Parathyroid adenoma (tissue), 2 donors: ENCODE results near the gene LTA.
A peak's percentile ranks its signal among the peaks of the same experiment; 100 is the strongest.

ENCODE experiments used
- H2AFZ ChIP-seq: fragments of 300-600 bp; sonication (generic); one replicate; pipeline ENCODE4 v1.7.0; 2017; ENCODE audit warnings: antibody characterized with exemption, mild to moderate bottlenecking
- H3K27ac ChIP-seq: fragments of 300-600 bp; sonication (generic); one replicate; pipeline ENCODE4 v1.7.0; 2017
- H3K27me3 ChIP-seq: fragments of 300-600 bp; sonication (generic); one replicate; pipeline ENCODE4 v1.7.0; 2017; ENCODE audit warnings: low read length; ENCODE audit not compliant: control insufficient read depth, insufficient read depth
- H3K36me3 ChIP-seq: fragments of 300-600 bp; sonication (generic); one replicate; pipeline ENCODE4 v1.7.0; 2017; ENCODE audit warnings: low read length; ENCODE audit not compliant: control insufficient read depth, insufficient read depth
- H3K4me1 ChIP-seq: fragments of 300-600 bp; sonication (generic); one replicate; pipeline ENCODE4 v1.7.0; 2017; ENCODE audit warnings: control low read depth
- H3K4me2 ChIP-seq: fragments of 300-600 bp; sonication (generic); one replicate; pipeline ENCODE4 v1.7.0; 2017; ENCODE audit warnings: low read length
- H3K4me3 ChIP-seq: fragments of 300-600 bp; sonication (generic); one replicate; pipeline ENCODE4 v1.7.0; 2017; ENCODE audit warnings: low read depth, low read length
- H3K79me2 ChIP-seq: fragments of 300-600 bp; sonication (generic); one replicate; pipeline ENCODE4 v1.7.0; 2017; ENCODE audit warnings: control low read depth
- H3K9ac ChIP-seq: fragments of 300-600 bp; sonication (generic); one replicate; pipeline ENCODE4 v1.7.0; 2017; ENCODE audit warnings: mild to moderate bottlenecking
- H3K9me3 ChIP-seq: fragments of 300-600 bp; sonication (generic); one replicate; pipeline ENCODE4 v1.7.0; 2017; ENCODE audit warnings: low read length; ENCODE audit not compliant: control insufficient read depth
- CTCF ChIP-seq: fragments of 300-600 bp; sonication (generic); IDR thresholded peaks from one replicate; pipeline ENCODE4 v1.7.0; 2017; ENCODE audit warnings: antibody characterized with exemption, mild to moderate bottlenecking
- donor health status: primary hyperparathyroidism.

LTA gene

DNA sequence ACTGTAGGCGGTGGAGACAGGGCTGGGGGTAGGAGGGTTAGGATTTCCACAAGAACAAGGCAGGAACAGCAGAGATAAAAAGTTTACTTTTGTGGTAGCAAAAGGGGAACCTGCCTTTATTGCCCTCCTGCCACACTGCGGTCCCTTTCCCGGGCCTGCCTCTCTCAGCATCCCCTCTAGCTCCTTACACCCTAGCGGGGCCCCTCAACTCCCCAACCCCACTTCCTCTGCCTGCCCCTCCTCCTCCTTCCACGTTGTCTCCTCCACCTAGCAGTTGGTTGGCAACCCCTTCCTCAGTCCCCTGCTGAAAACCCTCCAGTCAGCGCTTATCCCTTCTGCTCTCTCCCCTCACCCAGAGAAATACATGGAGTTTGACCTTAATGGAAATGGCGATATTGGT, 43.7 kb downstream of the LTA start:
- no peak for TF ChIP-seq CTCF
- H3K4me2 ChIP-seq = no peak overlapping the region
- H3K9me3 ChIP-seq = no peaks in the 10 kb centered on the region
- H3K79me2 ChIP-seq = no peaks in the 10 kb centered on the region
- no peak overlapping the region for H3K9ac ChIP-seq
- H3K4me1 ChIP-seq = peaks cover 13% of the 10 kb centered on the region
- no peaks in the 10 kb centered on the region for H3K27me3 ChIP-seq
- no peak overlapping the region for H3K4me3 ChIP-seq
- H3K27ac ChIP-seq = no peak overlapping the region
- no peak overlapping the region for H2AFZ ChIP-seq
- no peaks in the 10 kb centered on the region for H3K36me3 ChIP-seq

DNA sequence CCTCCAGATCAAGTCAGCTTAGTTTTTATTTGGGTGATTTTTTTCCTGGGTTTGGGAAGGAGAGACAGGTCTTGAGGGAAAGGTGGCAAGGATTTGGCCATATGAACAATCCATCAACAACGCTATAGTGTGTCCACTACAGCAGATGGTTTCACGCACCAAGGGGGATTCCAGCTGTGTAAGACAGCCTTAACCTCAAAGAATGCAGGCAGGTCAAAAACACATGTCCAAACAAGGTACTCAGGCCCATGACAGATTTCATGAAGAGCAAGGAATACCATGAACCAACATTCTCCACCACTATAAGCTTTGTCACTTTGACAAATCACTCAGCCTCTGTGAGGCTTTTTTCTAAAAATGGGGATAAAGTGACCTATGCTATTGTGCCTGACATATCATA, 44.9 kb downstream of the LTA start:
- Histone ChIP-seq H3K27ac (no peak overlapping the region), H3K4me3 (no peak overlapping the region), H3K4me1 (peaks cover 20% of the 10 kb centered on the region), H3K9ac (no peak overlapping the region), H3K36me3 (no peaks in the 10 kb centered on the region), H3K9me3 (no peaks in the 10 kb centered on the region), H2AFZ (no peak overlapping the region), H3K79me2 (peaks cover 6% of the 10 kb centered on the region), H3K4me2 (no peak overlapping the region), H3K27me3 (no peaks in the 10 kb centered on the region)
- TF ChIP-seq CTCF = no peak

DNA sequence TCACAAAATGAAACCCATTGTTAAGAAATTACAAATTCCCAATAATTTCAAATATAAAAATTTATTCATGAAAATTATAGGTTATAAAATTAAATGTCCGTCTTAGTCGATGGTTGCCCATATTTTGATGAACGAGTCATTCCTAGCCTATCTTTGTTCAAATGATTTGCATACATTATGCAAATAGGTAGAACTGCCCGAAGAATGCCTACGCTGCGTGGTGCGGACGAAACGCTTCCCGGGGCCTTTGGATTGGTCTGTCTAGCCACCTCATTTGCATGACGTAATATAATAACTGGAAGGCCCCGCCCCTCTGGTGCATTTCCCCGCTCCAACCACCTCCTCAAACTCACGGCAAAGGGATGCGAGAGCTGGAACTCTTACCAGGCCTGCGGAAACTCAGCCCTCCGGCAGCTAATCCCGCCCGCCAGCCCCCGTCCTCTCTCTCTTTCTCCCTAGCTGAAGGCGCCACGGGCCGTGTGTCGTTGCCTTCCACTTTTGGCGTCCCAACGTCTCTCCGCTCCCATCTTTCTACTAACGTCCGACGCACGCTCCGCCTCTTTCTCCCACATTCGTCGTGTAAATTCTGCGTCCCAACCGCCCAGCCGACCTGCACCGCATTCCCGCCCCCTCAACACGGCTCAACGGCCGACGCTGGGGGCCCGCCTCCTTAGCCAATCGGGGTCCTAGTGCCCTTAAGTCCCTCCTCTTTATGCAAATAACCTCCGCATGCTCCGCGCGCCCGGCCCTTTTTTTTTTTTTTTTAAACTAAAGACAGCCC, 47.9 kb downstream of the LTA start:
- Histone ChIP-seq H3K36me3 (no peaks in the 10 kb centered on the region), H3K4me1 (peaks cover 14% of the 10 kb centered on the region), H2AFZ (peak overlapping the region; percentile 79), H3K27me3 (no peaks in the 10 kb centered on the region), H3K4me3 (peak overlapping the region; percentile 88), H3K9me3 (no peaks in the 10 kb centered on the region), H3K4me2 (peak overlapping the region; percentile 88), H3K79me2 (peaks cover 12% of the 10 kb centered on the region), H3K9ac (no peak overlapping the region), H3K27ac (peak overlapping the region; percentile 94)
- TF ChIP-seq CTCF = no peak

- peak within 1 kb of the TSS; percentile 79 for H2AFZ ChIP-seq
- peak within 1 kb of the TSS; percentile 79 for H3K9ac ChIP-seq
- peak within 1 kb of the TSS; percentile 88 for H3K4me3 ChIP-seq
- no peaks in the 10 kb centered on the region for H3K36me3 ChIP-seq
- TF ChIP-seq CTCF = no peak
- peak within 1 kb of the TSS; percentile 94 for H3K27ac ChIP-seq
- H3K9me3 ChIP-seq = no peaks in the 10 kb centered on the region
- H3K4me2 ChIP-seq = peak within 1 kb of the TSS; percentile 88
- no peaks in the 10 kb centered on the region for H3K27me3 ChIP-seq
- peaks cover 15% of the 10 kb centered on the region for H3K79me2 ChIP-seq
- peaks cover 12% of the 10 kb centered on the region for H3K4me1 ChIP-seq
These were observed 48.7 kb downstream of the LTA start, which contains the start of gene PRRC2A for GRCh38 chr6:31620586-31621319. TSS of gene PRRC2A (plus strand) at chr6:31620715. CDS start at chr6:31622790, 2,075 bp downstream.
